ENCODE data around the gene SHROOM4. TPM values are rescaled to one million over a fixed set of nuclear protein-coding genes. Genes with fewer than 3 reads are reported as not detected.
A peak's percentile ranks its signal among the peaks of the same experiment; 100 is the strongest.

SHROOM4 gene
- total RNA-seq, 1 experiment from 2014 or later: 0.05 TPM

GRCh38 chrX:50581405-50581804 is 232.6 kb downstream of the SHROOM4 start:
- H3K4me2 ChIP-seq (ENCODE audit: low read length): no peak overlapping the region
- CTCF ChIA-PET: interaction anchor here (0.8 to 2.7 kb wide), 2 partner anchors 481 kb away, joined by 4 to 19 read pairs; no protein-coding TSS in a partner anchor
- no peaks in the 10 kb centered on the region for H3K36me3 ChIP-seq (ENCODE audit: control insufficient read depth in 1 of 2, insufficient read depth in 2 of 2, low read length in 2 of 2)
- peaks cover 6% of the 10 kb centered on the region; the same call in 1 of the 2 replicates for H3K27me3 ChIP-seq (ENCODE audit: insufficient read depth, low read length)
- ATAC-seq (no peak), DNase-seq (ENCODE audit: low read depth, low spot score) (no peak)
- no peaks in the 10 kb centered on the region for H3K79me2 ChIP-seq (ENCODE audit: insufficient read depth, low read length)
- RAD21 ChIA-PET (ENCODE audit: low non-redundant PET in 1 of 2, low total read pairs in 2 of 2, uncharacterized antibody in 2 of 2, unreplicated experiment in 2 of 2): no interaction called here
- H3K9ac ChIP-seq (ENCODE audit: low read length): no peak overlapping the region
- intact Hi-C loops (cut with micrococcal nuclease): loop anchor here (5.0 to 10.0 kb wide), 2 partner anchors 664 to 707 kb away; partner anchors contain the start of gene USP27X
- BruUV-seq (replicated peaks): no TSS peak
- no peaks in the 10 kb centered on the region for H3K9me3 ChIP-seq (ENCODE audit: control insufficient read depth in 1 of 2, insufficient read depth in 1 of 2, low read depth in 1 of 2, low read length in 2 of 2)
- H3K27ac ChIP-seq (ENCODE audit: low read depth, low read length): no peak overlapping the region
- H3K9me2 ChIP-seq (ENCODE audit: insufficient read depth): no peaks in the 10 kb centered on the region
- no peak overlapping the region for H3K4me3 ChIP-seq (replicated peaks in 1 of 2; ENCODE audit: low read depth in 1 of 2, low read length in 2 of 2)
- TF ChIP-seq POLR2A (IDR thresholded peaks at IDR 0.05; ENCODE audit: borderline replicate concordance, extremely low read depth, insufficient read depth, insufficient read length) (no peak), SIN3A (IDR thresholded peaks at IDR 0.05; ENCODE audit: low read depth) (no peak), FOSL1 (IDR thresholded peaks at IDR 0.05; ENCODE audit: low read depth) (no peak), YY1 (IDR thresholded peaks at IDR 0.05; ENCODE audit: extremely low read depth, insufficient replicate concordance, low read depth, low read length) (no peak), POLR2AphosphoS5 (IDR thresholded peaks at IDR 0.05; ENCODE audit: low read depth, low read length) (no peak), ATF3 (IDR thresholded peaks at IDR 0.05) (no peak)
- H4K20me1 ChIP-seq (ENCODE audit: insufficient read depth): no peaks in the 10 kb centered on the region
- POLR2A ChIA-PET: no interaction called here
- H3K4me1 ChIP-seq (ENCODE audit: control insufficient read depth in 1 of 2, insufficient read depth in 2 of 2, low read length in 2 of 2): no peaks in the 10 kb centered on the region
- no peak overlapping the region for H2AFZ ChIP-seq (ENCODE audit: low read depth, low read length, poor library complexity, severe bottlenecking)

GRCh38 chrX:50579955-50580354 is 234.0 kb downstream of the SHROOM4 start:
- Histone ChIP-seq H3K27ac (ENCODE audit: low read depth, low read length) (no peak overlapping the region), H3K4me3 (replicated peaks in 1 of 2; ENCODE audit: low read depth in 1 of 2, low read length in 2 of 2) (no peak overlapping the region), H3K9me2 (ENCODE audit: insufficient read depth) (no peaks in the 10 kb centered on the region), H3K27me3 (ENCODE audit: insufficient read depth, low read length) (peaks cover 3% of the 10 kb centered on the region; the same call in 1 of the 2 replicates), H2AFZ (ENCODE audit: low read depth, low read length, poor library complexity, severe bottlenecking) (no peak overlapping the region), H3K79me2 (ENCODE audit: insufficient read depth, low read length) (no peaks in the 10 kb centered on the region), H3K36me3 (ENCODE audit: control insufficient read depth in 1 of 2, insufficient read depth in 2 of 2, low read length in 2 of 2) (no peaks in the 10 kb centered on the region), H3K4me1 (ENCODE audit: control insufficient read depth in 1 of 2, insufficient read depth in 2 of 2, low read length in 2 of 2) (no peaks in the 10 kb centered on the region), H4K20me1 (ENCODE audit: insufficient read depth) (no peaks in the 10 kb centered on the region), H3K9me3 (ENCODE audit: control insufficient read depth in 1 of 2, insufficient read depth in 1 of 2, low read depth in 1 of 2, low read length in 2 of 2) (no peaks in the 10 kb centered on the region), H3K9ac (ENCODE audit: low read length) (no peak overlapping the region), H3K4me2 (ENCODE audit: low read length) (no peak overlapping the region)
- DNase-seq (ENCODE audit: low read depth, low spot score) (peak; percentile 59), ATAC-seq (peak; percentile 88)
- ChIA-PET POLR2A (no interaction called here), CTCF (interaction anchor here (1.0 to 2.7 kb wide), 5 partner anchors 10 to 661 kb away, joined by 3 to 19 read pairs (median 4); partner anchors contain the start of gene CCNB3), RAD21 (ENCODE audit: low non-redundant PET in 1 of 2, low total read pairs in 2 of 2, uncharacterized antibody in 2 of 2, unreplicated experiment in 2 of 2) (interaction anchor here (0.9 to 1.2 kb wide), 2 partner anchors 479 to 480 kb away, joined by 3 read pairs; no protein-coding TSS in a partner anchor)
- no TSS peak for BruUV-seq (replicated peaks)
- peak; percentile 56 for TF ChIP-seq RAD21 (IDR thresholded peaks at IDR 0.05; ENCODE audit: low read depth)
- TF ChIP-seq CTCF (IDR thresholded peaks at IDR 0.05 in 2 of 3, conservative IDR thresholded peaks at IDR 0.05 in 1 of 3; ENCODE audit: borderline replicate concordance in 1 of 3, insufficient read depth in 1 of 3, low read depth in 2 of 3, low read length in 2 of 3): peak; percentile 23 to 55 (median 33); a peak in 4 of 6 replicates
- TF ChIP-seq ZFX (IDR thresholded peaks at IDR 0.05): no peak
- no peak for TF ChIP-seq JUND (IDR thresholded peaks at IDR 0.05)
- intact Hi-C loops (cut with micrococcal nuclease): loop anchor here (1.0 to 10.0 kb wide), 3 partner anchors 480 to 705 kb away; partner anchors contain the start of gene USP27X
